Upper lobe of left lung (tissue), 6 donors: ENCODE data around the gene AGAP1. TPM values are rescaled to one million over a fixed set of nuclear protein-coding genes. Genes with fewer than 3 reads are reported as not detected.

Experiments
- ATAC-seq, 2 donors: fragments of 200-7000 bp; cut with Tn5 transposase; one replicate each; pipeline ENCODE4 v1.9.1; 2022; ENCODE audit warnings: mild to moderate bottlenecking in 2 of 2, moderate library complexity in 2 of 2; ENCODE audit not compliant: low FRiP score in 2 of 2
- DNase-seq, 2 donors: peaks; one replicate each; pipeline ENCODE4 v3.0.0-alpha.2; 2019 to 2020
- H3K27ac ChIP-seq, 4 donors: fragments of 200-600 bp; sonication (generic); one replicate each; pipeline ENCODE4 v1.5.1; 2016 to 2019
- H3K27me3 ChIP-seq, 4 donors: fragments of 200-600 bp; sonication (generic); one replicate each; pipeline ENCODE4 v1.5.1; 2017 to 2019
- H3K36me3 ChIP-seq, 4 donors: fragments of 200-600 bp; sonication (generic); one replicate each; pipeline ENCODE4 v1.5.1; 2016 to 2019
- H3K4me1 ChIP-seq, 4 donors: fragments of 200-600 bp; sonication (generic); one replicate each; pipeline ENCODE4 v1.5.1; 2018 to 2019
- H3K4me3 ChIP-seq, 4 donors: fragments of 200-600 bp; sonication (generic); one replicate each; pipeline ENCODE4 v1.5.1; 2017 to 2019; ENCODE audit warnings: mild to moderate bottlenecking in 2 of 4, moderate library complexity in 1 of 4
- H3K9me3 ChIP-seq, 4 donors: fragments of 200-600 bp; sonication (generic); one replicate each; pipeline ENCODE4 v1.5.1; 2018 to 2019
- CTCF ChIP-seq, 6 experiments: fragments of 450-650 bp in 4 of 6; fragments of 200-600 bp in 2 of 6; sonication (generic) in 2 of 6; IDR thresholded peaks; one replicate each; pipeline ENCODE4 v1.5.1; 2016 to 2019; ENCODE audit warnings: antibody characterized with exemption in 6 of 6
- EP300 ChIP-seq, 4 donors: sonication (generic); formaldehyde crosslinking; IDR thresholded peaks; one replicate each; pipeline ENCODE4 v1.5.1; 2017; ENCODE audit warnings: antibody characterized with exemption in 4 of 4, control low read depth in 2 of 4
- POLR2A ChIP-seq, 4 donors: fragments of 450-650 bp; IDR thresholded peaks; one replicate each; pipeline ENCODE4 v1.5.1; 2016 to 2017; ENCODE audit warnings: antibody characterized with exemption in 4 of 4, mild to moderate bottlenecking in 2 of 4
- POLR2AphosphoS5 ChIP-seq, 2 donors: sonication (generic); formaldehyde crosslinking; IDR thresholded peaks; one replicate each; pipeline ENCODE4 v1.5.1; 2017; ENCODE audit warnings: antibody characterized with exemption in 2 of 2
- WGBS, 2 donors: methylation state at CpG; one replicate each; pipeline ENCODE4 v1.1.5; 2017 to 2018; 5-methylcytosine and 5-hydroxymethylcytosine counted together
- total RNA-seq, 6 donors: library from RNA; depleted of rRNA in 4 of 6; stranded (reverse); fragments of >200 nt in 4 of 6; gene quantifications; one replicate each; pipeline versions ENCODE4 v1.1.0 to v1.2.1, GENCODE V29; 2016 to 2021
- donor health status: DM: no; HTN: no; CAD: no; lungs with moderate emphysema.
- donor health status: DM: no; HTN: yes; CAD: no; lungs with severe emphysema.

The AGAP1 gene
- total RNA-seq, 6 donors from 2014 or later, result 25.5 to 45.1 (median 30.7) TPM

- no peaks in the 10 kb centered on the region for H3K27me3 ChIP-seq
These were observed 615.6 kb downstream of the AGAP1 start for GRCh38 chr2:236109473-236109872.

GRCh38 chr2:236112466-236112865 is 618.6 kb downstream of the AGAP1 start:
- Histone ChIP-seq H3K27me3 (no peaks in the 10 kb centered on the region), H3K9me3 (no peaks in the 10 kb centered on the region), H3K36me3 (no peaks in the 10 kb centered on the region), H3K4me1 (peaks cover 0 to 7% (median 4%) of the 10 kb centered on the region in 4 donors), H3K27ac (no peak overlapping the region), H3K4me3 (no peak overlapping the region)
- no peak for DNase-seq
- ATAC-seq, result no peak
- WGBS, 2 donors, result 88 to 94% methylated on average over 14 of the region's 14 CpGs
- no peak for TF ChIP-seq POLR2AphosphoS5 (IDR thresholded peaks at IDR 0.05)

More at GRCh38 chr2:236109473-236109872, 615.6 kb downstream of the AGAP1 start:
- no peaks in the 10 kb centered on the region for H3K9me3 ChIP-seq
- H3K27ac ChIP-seq, result no peak overlapping the region
- 92 to 93% methylated on average over 21 of the region's 21 CpGs for WGBS, 2 donors
- ATAC-seq (no peak), DNase-seq (no peak)
- H3K36me3 ChIP-seq, result no peaks in the 10 kb centered on the region
- TF ChIP-seq POLR2A (IDR thresholded peaks at IDR 0.05) (no peak), EP300 (IDR thresholded peaks at IDR 0.05) (no peak), CTCF (IDR thresholded peaks at IDR 0.05) (no peak), POLR2AphosphoS5 (IDR thresholded peaks at IDR 0.05) (no peak)
- no peak overlapping the region for H3K4me3 ChIP-seq
- H3K4me1 ChIP-seq, result peaks cover 0 to 8% (median 6%) of the 10 kb centered on the region in 4 donors

GRCh38 chr2:236113425-236113824 is 619.6 kb downstream of the AGAP1 start:
- H3K9me3 ChIP-seq, result no peaks in the 10 kb centered on the region
- DNase-seq (no peak), ATAC-seq (no peak)
- H3K36me3 ChIP-seq, result no peaks in the 10 kb centered on the region
- no peak for TF ChIP-seq POLR2AphosphoS5 (IDR thresholded peaks at IDR 0.05)
- no peak for TF ChIP-seq POLR2A (IDR thresholded peaks at IDR 0.05)
- TF ChIP-seq CTCF (IDR thresholded peaks at IDR 0.05), result no peak
- TF ChIP-seq EP300 (IDR thresholded peaks at IDR 0.05), result no peak
- H3K27me3 ChIP-seq, result no peaks in the 10 kb centered on the region
- WGBS, 2 donors, result 96 to 97% methylated on average over 8 of the region's 8 CpGs
- no peak overlapping the region for H3K27ac ChIP-seq
- H3K4me1 ChIP-seq, result peaks cover 0 to 14% (median 2%) of the 10 kb centered on the region in 4 donors
- H3K4me3 ChIP-seq, result no peak overlapping the region

- H3K27me3 ChIP-seq, result no peaks in the 10 kb centered on the region
- no peak overlapping the region for H3K4me3 ChIP-seq
- 93 to 96% methylated on average over 13 of the region's 13 CpGs for WGBS, 2 donors
- TF ChIP-seq CTCF (IDR thresholded peaks at IDR 0.05) (no peak), EP300 (IDR thresholded peaks at IDR 0.05) (no peak), POLR2AphosphoS5 (IDR thresholded peaks at IDR 0.05) (no peak), POLR2A (IDR thresholded peaks at IDR 0.05) (no peak)
- no peaks in the 10 kb centered on the region for H3K9me3 ChIP-seq
- peaks cover 0 to 9% (median 2%) of the 10 kb centered on the region in 4 donors for H3K4me1 ChIP-seq
- ATAC-seq (no peak), DNase-seq (no peak)
- no peak overlapping the region for H3K27ac ChIP-seq
- H3K36me3 ChIP-seq, result no peaks in the 10 kb centered on the region
These were observed 620.1 kb downstream of the AGAP1 start for GRCh38 chr2:236113948-236114347.

GRCh38 chr2:236114959-236115358 is 621.1 kb downstream of the AGAP1 start:
- TF ChIP-seq CTCF (IDR thresholded peaks at IDR 0.05), result no peak
- no peak for TF ChIP-seq POLR2A (IDR thresholded peaks at IDR 0.05)
- no peak for TF ChIP-seq EP300 (IDR thresholded peaks at IDR 0.05)
- TF ChIP-seq POLR2AphosphoS5 (IDR thresholded peaks at IDR 0.05), result no peak
- H3K4me1 ChIP-seq, result peaks cover 0 to 8% (median 2%) of the 10 kb centered on the region in 4 donors
- no peak for ATAC-seq
- H3K27me3 ChIP-seq, result no peaks in the 10 kb centered on the region
- no peak overlapping the region for H3K4me3 ChIP-seq
- H3K27ac ChIP-seq, result no peak overlapping the region
- WGBS, 2 donors, result 95 to 98% methylated on average over 12 to 15 of the region's 15 CpGs
- H3K9me3 ChIP-seq, result no peaks in the 10 kb centered on the region
- H3K36me3 ChIP-seq, result no peaks in the 10 kb centered on the region
- no peak for DNase-seq
